SK-N-SH (cell line): Measurements from ENCODE around the gene TMEM170B. TPM values are rescaled to one million over a fixed set of nuclear protein-coding genes. Genes with fewer than 3 reads are reported as not detected.

Experiments used
- CTCF ChIA-PET: fragments of 300-600, 350-600 bp; formaldehyde crosslinking; extraction: SDS; loops from one replicate; lab custom pipeline; 2021; lab: Yijun Ruan, JAX
- POLR2A ChIA-PET: fragments of 350-600 bp; sonication (Branson Sonifier 250); formaldehyde crosslinking; extraction: SDS; loops from one replicate; lab custom pipeline; 2020; ENCODE audit warnings: antibody characterized with exemption, inconsistent platforms; lab: Yijun Ruan, JAX
- DNase-seq: peaks from one replicate; pipeline ENCODE4 v3.0.0; 2012
- H2AFZ ChIP-seq: fragments of 200-600 bp; sonication (generic); 2 replicates; pipeline ENCODE4 v1.8.1; 2016; ENCODE audit warnings: antibody characterized with exemption, mild to moderate bottlenecking, low read depth
- H3F3A ChIP-seq: fragments of 200-600 bp; sonication (generic); replicated peaks from 2 replicates; pipeline ENCODE3; 2016; ENCODE audit warnings: antibody characterized with exemption, mild to moderate bottlenecking; ENCODE audit not compliant: insufficient read depth
- H3K27ac ChIP-seq, 2 experiments: fragments of 200-500 bp in 1 of 2; fragments of 200-600 bp in 1 of 2; sonication (Bioruptor generic) in 1 of 2; sonication (generic), shearing (Covaris generic) in 1 of 2; 2 replicates each; pipeline versions ENCODE4 v1.5.1 to v1.6.1; 2014 to 2016; ENCODE audit warnings: low read depth in 2 of 2, inconsistent platforms in 1 of 2, low read length in 1 of 2, mild to moderate bottlenecking in 1 of 2, mixed read lengths in 1 of 2
- H3K27me3 ChIP-seq: fragments of 200-600 bp; sonication (generic), shearing (Covaris generic); 2 replicates; pipeline ENCODE4 v1.6.1; 2016; ENCODE audit warnings: mixed run types; ENCODE audit not compliant: insufficient read depth
- H3K36me3 ChIP-seq, 2 experiments: fragments of 200-500 bp in 1 of 2; fragments of 200-600 bp in 1 of 2; sonication (Bioruptor generic) in 1 of 2; sonication (generic) in 1 of 2; replicated peaks in 1 of 2; 2 replicates each; pipeline versions ENCODE3 to v1.5.1; 2014 to 2016; ENCODE audit warnings: low read length in 1 of 2, mild to moderate bottlenecking in 1 of 2; ENCODE audit not compliant: insufficient read depth in 2 of 2, control insufficient read depth in 1 of 2
- H3K4me1 ChIP-seq, 2 experiments: fragments of 200-500 bp in 1 of 2; fragments of 200-600 bp in 1 of 2; sonication (Bioruptor generic) in 1 of 2; sonication (generic), shearing (Covaris generic) in 1 of 2; 2 replicates each; pipeline versions ENCODE4 v1.5.1 to v1.6.1; 2014 to 2016; ENCODE audit warnings: low read depth in 1 of 2, low read length in 1 of 2, mixed run types in 1 of 2; ENCODE audit not compliant: insufficient read depth in 2 of 2, control insufficient read depth in 1 of 2
- H3K4me2 ChIP-seq: fragments of 200-600 bp; sonication (generic), shearing (Covaris generic); 2 replicates; pipeline ENCODE4 v1.6.1; 2017; ENCODE audit warnings: mixed run types
- H3K4me3 ChIP-seq, 2 experiments: fragments of 200-500 bp in 1 of 2; fragments of 200-600 bp in 1 of 2; sonication (Bioruptor generic) in 1 of 2; sonication (generic), shearing (Covaris generic) in 1 of 2; 2 replicates each; pipeline versions ENCODE4 v1.5.1 to v1.8.1; 2014 to 2016; ENCODE audit warnings: low read depth in 2 of 2, inconsistent platforms in 1 of 2, low read length in 1 of 2, mild to moderate bottlenecking in 1 of 2, mixed read lengths in 1 of 2, moderate library complexity in 1 of 2
- H3K79me2 ChIP-seq: fragments of 200-600 bp; sonication (generic); 2 replicates; pipeline ENCODE4 v1.8.1; 2017; ENCODE audit warnings: mild to moderate bottlenecking; ENCODE audit not compliant: insufficient read depth
- H3K9ac ChIP-seq: fragments of 200-600 bp; sonication (generic); 2 replicates; pipeline ENCODE4 v1.6.1; 2017; ENCODE audit warnings: mixed run types
- H3K9me2 ChIP-seq: fragments of 200-600 bp; sonication (generic); 2 replicates; pipeline ENCODE4 v1.6.1; 2017; ENCODE audit warnings: mixed run types
- H3K9me3 ChIP-seq: fragments of 200-600 bp; sonication (generic); 2 replicates; pipeline ENCODE4 v1.6.1; 2017; ENCODE audit warnings: mixed run types, mild to moderate bottlenecking, moderate library complexity
- H4K20me1 ChIP-seq: fragments of 200-600 bp; sonication (generic); 2 replicates; pipeline ENCODE4 v1.6.1; 2017; ENCODE audit warnings: mild to moderate bottlenecking, mixed run types; ENCODE audit not compliant: insufficient read depth
- CHD2 ChIP-seq: fragments of 150-350 bp; IDR thresholded peaks from 2 replicates; pipeline ENCODE4 v1.6.1; 2018; ENCODE audit warnings: low read length; ENCODE audit not compliant: partially characterized antibody
- ELF1 ChIP-seq: IDR thresholded peaks from 2 replicates; pipeline ENCODE4 v1.4.0; 2012
- EZH2phosphoT487 ChIP-seq: fragments of 200-600 bp; sonication (generic); IDR thresholded peaks from 2 replicates; pipeline ENCODE4 v1.6.1; 2017; ENCODE audit warnings: low read depth, mixed run types, mild to moderate bottlenecking, antibody characterized with exemption, moderate library complexity, borderline replicate concordance
- FOSL2 ChIP-seq: IDR thresholded peaks from 2 replicates; pipeline ENCODE4 v1.4.0; 2012; ENCODE audit warnings: low read depth, mild to moderate bottlenecking, moderate library complexity, borderline replicate concordance
- FOXJ3 ChIP-seq: sonication (generic); formaldehyde crosslinking; IDR thresholded peaks from 2 replicates; pipeline ENCODE4 v1.5.1; 2020; ENCODE audit warnings: mild to moderate bottlenecking, missing genetic modification reagents
- GATA2 ChIP-seq: sonication (generic); formaldehyde crosslinking; IDR thresholded peaks from 2 replicates; pipeline ENCODE4 v1.5.0; 2020; ENCODE audit warnings: mild to moderate bottlenecking, missing genetic modification reagents
- IRF3 ChIP-seq: fragments of 150-350 bp; IDR thresholded peaks from 2 replicates; pipeline ENCODE4 v1.6.1; 2016; ENCODE audit warnings: mild to moderate bottlenecking, low read depth, low read length
- JUND ChIP-seq: IDR thresholded peaks from 2 replicates; pipeline ENCODE4 v1.4.0; 2012
- MEF2A ChIP-seq: IDR thresholded peaks from 2 replicates; pipeline ENCODE4 v1.4.0; 2012; ENCODE audit warnings: low read depth, borderline replicate concordance
- MXI1 ChIP-seq: IDR thresholded peaks from 2 replicates; pipeline ENCODE4 v1.6.1; 2012; ENCODE audit warnings: mild to moderate bottlenecking, low read depth, low read length, improper control_type of control experiment
- NRF1 ChIP-seq: IDR thresholded peaks from 2 replicates; pipeline ENCODE4 v1.6.1; 2012; ENCODE audit warnings: low read depth, mild to moderate bottlenecking, low read length
- PBX3 ChIP-seq: IDR thresholded peaks from 2 replicates; pipeline ENCODE4; 2012
- POLR2AphosphoS5 ChIP-seq: IDR thresholded peaks from 2 replicates; pipeline ENCODE4 v1.6.1; 2012; ENCODE audit warnings: low read depth, low read length
- RAD21 ChIP-seq: IDR thresholded peaks from 2 replicates; pipeline ENCODE4 v1.6.1; 2012; ENCODE audit warnings: mild to moderate bottlenecking, low read length
- REST ChIP-seq: IDR thresholded peaks from 2 replicates; pipeline ENCODE4 v1.6.1; 2012; ENCODE audit warnings: mild to moderate bottlenecking, low read depth, low read length, moderate library complexity
- RFX5 ChIP-seq: IDR thresholded peaks from 2 replicates; pipeline ENCODE4 v1.6.1; 2012; ENCODE audit warnings: mild to moderate bottlenecking, improper control_type of control experiment, low read length
- SIN3A ChIP-seq: IDR thresholded peaks from 2 replicates; pipeline ENCODE4 v1.6.1; 2012; ENCODE audit warnings: low read depth, mild to moderate bottlenecking, low read length, moderate library complexity, borderline replicate concordance
- SMC3 ChIP-seq: IDR thresholded peaks from 2 replicates; pipeline ENCODE4 v1.6.1; 2012; ENCODE audit warnings: low read depth, low read length, improper control_type of control experiment
- TEAD4 ChIP-seq: IDR thresholded peaks from 2 replicates; pipeline ENCODE4 v1.4.0; 2012; ENCODE audit warnings: mild to moderate bottlenecking, borderline replicate concordance; ENCODE audit not compliant: insufficient read depth
- YY1 ChIP-seq: IDR thresholded peaks from 2 replicates; pipeline ENCODE4 v1.4.0; 2012; ENCODE audit warnings: low read depth, mild to moderate bottlenecking
- WGBS: methylation state at CpG from one replicate; pipeline ENCODE4 v1.1.6; 2017; ENCODE audit warnings: low lambda C conversion rate; 5-methylcytosine and 5-hydroxymethylcytosine counted together
- polyA plus RNA-seq, 3 experiments: library from polyadenylated mRNA; depleted of rRNA; stranded (reverse); fragments of >200 nt; gene quantifications; 2 replicates each; pipeline ENCODE4 v1.2.3, GENCODE V29; 2012

The TMEM170B gene
- polyA plus RNA-seq, 1 of the 3 experiments (the other 2 are of a cell fraction): 0.44 TPM

- Histone ChIP-seq H3K36me3 (peaks cover 0 to 5% of the 10 kb centered on the region in 2 experiments), H3K9me2 (no peaks in the 10 kb centered on the region), H3F3A (peaks cover 3% of the 10 kb centered on the region), H3K4me1 (peaks cover 4 to 24% of the 10 kb centered on the region in 2 experiments; a peak in 3 of 4 replicates), H3K4me2 (no peak overlapping the region), H3K9ac (no peak overlapping the region), H3K4me3 (no peak overlapping the region), H3K79me2 (no peaks in the 10 kb centered on the region), H3K27me3 (no peaks in the 10 kb centered on the region), H3K9me3 (0 out of 2 replicates have a peak, but pooled peaks cover 5% of the 10 kb centered on the region), H4K20me1 (no peaks in the 10 kb centered on the region), H2AFZ (no peak overlapping the region), H3K27ac (peak overlapping the region in 1 of 2 experiments; percentile 91; a peak in 2 of 4 replicates)
- POLR2A ChIA-PET: interaction anchor here (0.8 to 1.6 kb wide), 7 partner anchors 13 to 325 kb away, joined by 3 to 14 read pairs (median 3); partner anchors contain the start of gene NEDD9
- CTCF ChIA-PET: interaction anchor here (0.6 to 6.7 kb wide), 88 partner anchors 8 to 987 kb away, joined by 3 to 181 read pairs (median 6); partner anchors contain the start of genes NEDD9 and SMIM13
- TF ChIP-seq SIN3A (no peak), ELF1 (no peak), MXI1 (no peak), RAD21 (no peak), PBX3 (no peak), MEF2A (no peak), NRF1 (no peak), GATA2 (CRISPR knock-in tag) (no peak), POLR2AphosphoS5 (no peak), RFX5 (no peak), FOXJ3 (CRISPR knock-in tag) (no peak), IRF3 (no peak)
- WGBS: 96% methylated on average over 9 of the region's 9 CpGs
- no peak for DNase-seq
Observed at GRCh38 chr6:11497107-11497506, 40.4 kb upstream of the TMEM170B start.

GRCh38 chr6:11497881-11498280, 39.7 kb upstream of the TMEM170B start:
- Histone ChIP-seq H3K79me2 (no peaks in the 10 kb centered on the region), H3K27me3 (no peaks in the 10 kb centered on the region), H3F3A (peaks cover 3% of the 10 kb centered on the region), H3K9me3 (0 out of 2 replicates have a peak, but pooled peaks cover 5% of the 10 kb centered on the region), H3K4me3 (no peak overlapping the region), H3K4me2 (no peak overlapping the region), H3K36me3 (peaks cover 0 to 5% of the 10 kb centered on the region in 2 experiments), H4K20me1 (no peaks in the 10 kb centered on the region), H3K9me2 (no peaks in the 10 kb centered on the region), H3K9ac (no peak overlapping the region), H2AFZ (no peak overlapping the region), H3K27ac (no peak overlapping the region), H3K4me1 (peaks cover 4 to 24% of the 10 kb centered on the region in 2 experiments; a peak in 3 of 4 replicates)
- WGBS: no CpG with 5 or more reads among the region's 1 CpG
- CTCF ChIA-PET: interaction anchor here (1.0 to 6.7 kb wide), 5 partner anchors 78 to 428 kb away, joined by 3 to 181 read pairs (median 23); no protein-coding TSS in a partner anchor
- TF ChIP-seq YY1 (no peak), JUND (no peak), TEAD4 (no peak), ELF1 (no peak), EZH2phosphoT487 (no peak), CHD2 (no peak), SMC3 (no peak), FOSL2 (no peak), IRF3 (no peak), REST (no peak)
- POLR2A ChIA-PET: no interaction called here
- no peak for DNase-seq
